Measurements from ENCODE around the gene ASGR1.

The ASGR1 gene

DNA sequence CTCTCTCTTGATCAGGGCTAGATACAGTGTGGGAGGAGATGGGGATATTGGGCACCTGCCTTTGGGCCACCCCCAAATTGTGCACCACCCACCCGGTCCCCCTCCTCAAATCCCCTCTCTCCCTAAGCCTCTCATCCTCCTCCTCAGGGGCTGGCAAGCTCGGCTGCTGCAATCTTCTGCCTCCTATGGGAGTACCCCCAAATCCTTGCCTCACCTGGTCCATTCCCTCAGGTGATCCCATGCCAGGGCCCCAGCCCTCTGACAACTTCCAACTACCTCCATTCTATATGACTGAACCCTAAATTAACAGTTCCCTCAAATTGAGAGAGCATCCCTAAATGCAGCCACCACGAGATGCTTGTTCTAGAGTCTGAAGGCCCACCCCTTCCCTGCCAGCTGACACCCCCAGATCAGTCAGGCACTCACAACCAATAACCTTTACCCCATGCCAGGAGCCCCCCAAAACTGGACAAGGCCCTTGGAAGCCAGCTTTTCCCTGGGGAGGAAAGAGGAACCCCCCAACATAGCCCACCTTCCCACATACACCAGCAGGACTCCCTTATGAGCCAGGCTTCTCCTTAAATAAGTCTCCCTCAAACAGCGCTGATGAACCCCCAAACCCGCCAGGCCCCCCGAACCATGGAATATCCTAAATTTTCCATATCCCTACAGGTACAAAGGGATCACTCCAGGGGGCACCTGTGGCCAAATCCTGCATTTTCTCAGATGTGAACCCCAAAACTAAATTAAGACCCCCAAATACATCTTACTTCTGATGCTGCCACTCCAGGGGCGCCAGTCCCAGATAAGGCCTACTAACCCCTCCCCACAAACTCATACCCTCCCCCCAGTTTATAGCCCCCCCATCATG is 37.3 kb upstream of the ASGR1 start:
- no peak for DNase-seq

- DNase-seq, result no peak
Measured at GRCh38 chr17:7215652-7216180, 36.5 kb upstream of the ASGR1 start.

- DNase-seq, result no peak
Measured at GRCh38 chr17:7215136-7215638, 36.0 kb upstream of the ASGR1 start.

DNA sequence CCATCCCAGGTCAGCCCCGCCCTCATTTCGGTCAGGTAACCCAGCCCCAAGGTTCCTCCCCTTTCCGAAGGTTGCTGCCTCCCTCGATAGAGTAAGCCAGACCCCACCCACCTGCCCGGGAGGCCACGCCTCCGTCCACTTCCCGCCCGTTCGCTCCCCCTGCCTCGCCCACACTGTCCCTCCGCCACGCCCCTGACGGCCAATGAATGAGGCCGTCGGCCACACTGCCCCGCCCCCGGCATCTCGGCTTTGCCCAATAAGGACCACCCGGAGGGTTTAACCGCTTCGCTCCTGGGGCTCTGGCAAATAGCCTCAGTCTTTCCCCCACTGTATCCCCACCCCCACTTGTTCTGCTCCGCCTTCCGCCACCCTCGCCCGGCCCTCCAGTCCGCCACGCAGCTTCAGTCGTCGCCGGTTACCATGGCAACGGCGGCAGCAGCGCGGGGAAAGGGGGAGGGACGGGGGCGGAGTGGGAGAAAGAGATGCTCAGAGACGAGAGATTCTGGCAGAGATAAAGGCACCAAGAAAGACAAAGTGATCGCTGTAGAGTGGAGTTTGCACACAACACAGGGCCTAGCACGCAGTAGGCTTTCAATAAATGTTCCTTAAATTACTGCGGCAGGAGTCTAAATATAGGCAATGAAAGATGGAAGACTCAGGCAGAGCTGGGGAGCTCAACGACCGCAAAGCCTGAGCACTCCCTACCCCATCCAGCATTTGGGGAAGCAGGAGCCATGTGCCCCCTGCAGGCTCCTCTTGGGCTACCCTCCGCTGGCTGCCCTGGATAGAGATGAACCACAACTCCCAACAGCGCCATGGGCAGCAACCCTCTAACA is 35.3 kb upstream of the ASGR1 start:
- peak; percentile 99 for DNase-seq

GRCh38 chr17:7213895-7214299 is 34.7 kb upstream of the ASGR1 start:
- peak; percentile 68 for DNase-seq

- no peak for DNase-seq
Measured at GRCh38 chr17:7211491-7212273, 32.5 kb upstream of the ASGR1 start.

GRCh38 chr17:7208754-7209460 is 29.7 kb upstream of the ASGR1 start:
- no peak for DNase-seq

DNA sequence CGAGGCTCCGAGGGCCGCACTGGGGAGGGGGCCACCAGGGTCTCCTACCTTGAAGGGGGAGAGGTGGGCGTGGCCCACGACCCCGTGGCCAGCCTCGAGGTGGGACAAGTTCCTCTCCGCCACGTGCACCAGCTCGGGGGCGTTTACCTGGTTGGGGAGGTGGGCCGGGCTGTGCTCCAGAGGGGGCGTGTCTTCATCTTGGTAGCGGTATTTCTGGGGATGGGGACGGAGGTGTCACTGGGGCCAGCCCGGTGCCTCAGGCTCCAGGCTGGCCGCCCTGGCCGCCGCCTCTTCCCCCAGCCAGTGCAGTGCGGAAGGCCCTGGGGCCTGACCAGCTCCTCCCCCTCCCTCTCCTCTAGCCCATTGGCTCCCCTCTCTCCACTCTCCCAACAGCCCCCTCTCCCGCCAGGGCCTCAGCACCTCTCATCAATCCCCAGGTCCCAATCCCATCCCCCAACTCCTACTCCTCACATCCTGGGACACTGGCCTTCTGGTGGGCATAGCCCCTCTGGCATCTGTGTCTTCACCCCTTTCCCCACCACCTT is 28.9 kb upstream of the ASGR1 start:
- no peak for DNase-seq

- DNase-seq, result no peak
Measured at GRCh38 chr17:7207120-7208001, 28.2 kb upstream of the ASGR1 start.

GRCh38 chr17:7205561-7205960 is 26.4 kb upstream of the ASGR1 start:
- DNase-seq, result no peak

DNA sequence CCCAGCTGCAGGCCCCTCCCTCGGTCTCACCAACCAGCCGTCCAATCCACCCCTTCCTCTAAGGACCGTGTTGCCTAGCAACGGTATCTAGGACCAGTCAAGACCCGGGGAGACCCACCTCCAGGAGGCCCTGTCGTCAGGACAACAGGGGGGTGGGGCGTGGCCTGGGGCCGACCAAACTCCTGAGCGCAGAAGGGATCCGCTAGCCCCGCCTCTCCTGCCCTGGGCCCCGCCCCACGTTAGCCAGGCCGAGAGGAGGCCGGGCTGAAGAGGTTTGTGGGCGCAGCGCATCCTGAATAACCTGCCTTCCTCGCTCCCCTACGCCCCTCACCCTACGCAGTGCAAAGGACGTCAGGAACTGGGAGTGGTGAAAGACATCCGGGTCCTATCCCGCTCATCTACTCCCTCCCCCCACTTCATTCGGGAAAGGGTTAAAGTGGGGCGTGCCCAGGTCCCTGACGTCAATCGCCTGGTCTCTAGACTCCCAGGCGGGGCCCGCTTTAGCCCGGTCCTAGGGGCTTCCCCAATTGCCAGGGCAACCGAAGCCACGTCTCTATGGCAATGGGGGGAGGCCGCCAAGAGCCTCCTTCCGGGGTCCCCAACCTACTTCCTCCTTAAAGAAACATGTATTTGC is 25.8 kb upstream of the ASGR1 start:
- DNase-seq, result peak; percentile 93

- no peak for DNase-seq
Measured at GRCh38 chr17:7204336-7204735, 25.2 kb upstream of the ASGR1 start.

DNA sequence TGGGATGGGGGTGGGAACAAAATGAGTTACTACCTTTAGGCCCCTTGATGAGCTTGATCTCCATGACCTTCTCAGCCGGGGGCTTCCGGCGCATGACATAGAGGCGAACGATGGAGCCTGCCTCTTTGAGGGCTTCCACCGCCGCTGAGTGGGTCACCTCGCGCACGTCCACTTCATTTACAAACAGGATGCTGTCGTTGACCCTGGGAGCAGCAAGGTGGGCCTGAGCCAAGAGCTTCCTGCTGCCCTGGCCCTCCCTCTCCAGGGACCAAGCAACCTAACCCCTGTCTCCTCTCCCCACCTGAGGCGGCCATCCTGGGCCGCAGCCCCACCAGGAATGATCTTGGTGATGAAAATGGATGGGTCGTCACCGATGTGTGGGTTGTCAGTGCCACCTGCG is 24.2 kb upstream of the ASGR1 start:
- DNase-seq, result no peak

DNA sequence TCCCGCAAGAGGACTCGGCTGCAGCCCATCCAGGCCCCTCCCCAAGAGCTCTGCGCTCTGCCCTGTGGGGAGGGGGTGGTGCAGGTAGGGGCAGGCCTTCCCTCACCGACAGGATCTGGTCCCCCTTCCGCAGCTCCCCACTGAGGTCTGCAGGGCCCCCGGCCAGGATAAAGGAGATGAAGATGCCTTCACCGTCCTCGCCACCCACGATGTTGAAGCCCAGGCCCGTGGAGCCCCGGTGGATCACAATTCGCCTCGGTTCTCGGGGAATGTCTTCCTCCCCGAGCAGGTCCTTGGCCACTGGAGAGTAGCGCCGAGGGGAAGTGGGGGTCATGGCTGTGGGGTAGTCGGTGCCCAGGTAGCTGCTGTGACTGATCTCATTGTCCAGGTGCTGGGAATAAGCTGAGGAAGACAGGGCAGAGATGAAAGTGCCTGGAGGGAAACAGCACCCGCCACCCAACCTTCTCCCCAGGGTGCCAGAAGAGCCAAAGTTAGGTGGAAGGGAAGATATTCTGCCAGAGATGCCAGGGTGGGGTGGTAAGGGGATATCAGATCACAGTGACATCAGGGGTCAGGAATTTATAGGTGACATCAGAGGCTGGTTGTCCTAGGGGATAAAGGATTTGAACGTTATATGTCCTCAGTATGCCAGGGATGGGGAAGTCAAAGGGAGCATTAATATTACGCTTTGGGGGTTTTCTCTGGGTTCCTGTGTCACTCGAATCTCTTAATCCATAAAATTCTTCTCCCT is 17.7 kb upstream of the ASGR1 start:
- DNase-seq, result no peak

GRCh38 chr17:7195971-7196370 is 16.8 kb upstream of the ASGR1 start:
- no peak for DNase-seq

DNA sequence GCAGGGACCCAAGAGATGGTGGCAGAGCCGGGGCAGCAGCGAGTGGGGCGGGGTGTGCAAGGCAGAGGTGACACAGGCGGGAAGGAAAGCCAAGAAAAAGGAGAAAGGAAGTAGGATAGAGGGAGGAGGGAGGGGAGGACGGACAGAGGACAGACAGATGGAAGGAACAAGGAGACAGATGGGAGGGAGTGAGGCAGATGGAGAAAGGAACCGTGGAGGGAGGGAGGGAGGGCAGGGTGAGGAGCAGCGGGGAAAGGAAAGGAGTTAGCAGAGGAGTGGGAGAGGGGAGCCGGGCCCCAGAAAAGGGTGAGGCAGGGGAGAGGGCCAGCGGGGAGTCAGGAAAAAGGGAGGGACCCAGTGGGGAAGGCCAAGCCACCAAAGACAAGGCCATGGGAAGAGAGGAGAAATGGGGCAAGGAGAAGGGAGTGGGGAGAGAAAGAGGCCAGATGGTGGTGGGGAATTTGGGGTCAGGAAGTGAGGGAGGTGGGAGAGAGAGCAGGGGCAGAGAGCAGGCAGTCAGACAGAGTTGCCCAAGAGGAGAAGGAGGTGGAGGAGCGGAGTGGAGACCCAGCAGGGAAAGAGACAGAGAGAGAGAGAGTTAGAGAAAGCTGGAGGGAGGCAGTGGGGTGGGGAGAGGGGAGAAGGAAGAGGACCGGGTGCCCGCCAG is 13.2 kb upstream of the ASGR1 start:
- DNase-seq, result no peak

GRCh38 chr17:7191571-7192270 is 12.6 kb upstream of the ASGR1 start:
- DNase-seq, result peak; percentile 50

DNA sequence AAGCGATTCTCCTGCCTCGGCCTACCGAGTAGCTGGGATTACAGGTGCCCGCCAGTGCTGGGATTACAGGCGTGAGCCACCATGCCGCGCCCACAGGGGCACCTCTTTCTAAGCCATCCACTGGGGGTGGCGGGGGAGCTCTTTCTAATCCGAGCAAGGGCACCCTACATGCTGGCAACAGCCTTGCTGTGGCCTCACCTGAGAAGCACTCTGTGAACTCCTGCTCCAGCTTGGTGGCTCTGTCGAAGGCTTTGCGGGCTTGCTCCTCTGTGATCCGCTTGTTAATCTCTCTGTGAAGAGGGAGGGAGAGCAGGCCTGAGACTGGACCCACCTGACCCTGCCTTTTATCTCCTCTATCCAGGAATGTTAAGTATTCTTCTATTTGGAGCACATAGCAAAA is 11.9 kb upstream of the ASGR1 start:
- DNase-seq, result no peak
